GM12874 (cell line): Measurements from ENCODE around the gene COX20.

ENCODE experiments used
- TF ChIP-seq, protein P1 (sequence below): IDR thresholded peaks from 2 replicates; pipeline ENCODE4 v1.5.1; 2011; ENCODE audit warnings: low read depth, mild to moderate bottlenecking, control low read depth, low read length, moderate library complexity; ENCODE audit not compliant: insufficient read depth

The COX20 gene

DNA sequence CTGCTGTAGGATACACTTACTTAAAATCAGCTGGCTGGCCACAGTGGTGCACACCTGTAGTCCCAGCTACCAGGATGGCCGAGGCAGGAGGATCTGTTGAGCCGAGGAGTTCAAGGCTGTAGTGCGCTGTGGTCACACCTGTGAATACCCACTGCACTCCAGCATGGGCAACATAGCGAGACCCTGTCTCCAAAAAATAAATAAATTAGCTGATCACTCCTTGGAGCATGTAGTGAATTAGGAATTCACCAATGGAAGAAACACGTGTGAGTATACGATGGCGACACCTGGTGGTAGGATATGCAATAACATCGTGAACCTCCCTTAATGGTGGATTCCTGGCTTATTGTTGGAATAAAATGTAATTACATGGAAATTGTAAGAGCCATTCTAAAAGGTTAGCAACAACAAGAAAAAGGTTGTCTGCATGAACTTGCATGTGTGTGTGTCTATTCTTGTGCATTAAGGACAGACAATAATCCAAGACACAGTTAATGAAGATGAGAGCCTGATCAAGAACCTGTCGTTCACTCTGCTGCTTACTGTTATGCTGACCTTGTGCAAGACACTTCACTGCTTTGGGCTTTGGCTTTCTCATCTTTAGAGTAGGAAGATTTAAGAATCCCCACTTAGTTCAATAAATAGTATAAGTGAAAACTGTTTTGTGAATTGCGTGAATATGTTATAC, 38.6 kb upstream of the COX20 start:
- TF ChIP-seq, protein P1, sequence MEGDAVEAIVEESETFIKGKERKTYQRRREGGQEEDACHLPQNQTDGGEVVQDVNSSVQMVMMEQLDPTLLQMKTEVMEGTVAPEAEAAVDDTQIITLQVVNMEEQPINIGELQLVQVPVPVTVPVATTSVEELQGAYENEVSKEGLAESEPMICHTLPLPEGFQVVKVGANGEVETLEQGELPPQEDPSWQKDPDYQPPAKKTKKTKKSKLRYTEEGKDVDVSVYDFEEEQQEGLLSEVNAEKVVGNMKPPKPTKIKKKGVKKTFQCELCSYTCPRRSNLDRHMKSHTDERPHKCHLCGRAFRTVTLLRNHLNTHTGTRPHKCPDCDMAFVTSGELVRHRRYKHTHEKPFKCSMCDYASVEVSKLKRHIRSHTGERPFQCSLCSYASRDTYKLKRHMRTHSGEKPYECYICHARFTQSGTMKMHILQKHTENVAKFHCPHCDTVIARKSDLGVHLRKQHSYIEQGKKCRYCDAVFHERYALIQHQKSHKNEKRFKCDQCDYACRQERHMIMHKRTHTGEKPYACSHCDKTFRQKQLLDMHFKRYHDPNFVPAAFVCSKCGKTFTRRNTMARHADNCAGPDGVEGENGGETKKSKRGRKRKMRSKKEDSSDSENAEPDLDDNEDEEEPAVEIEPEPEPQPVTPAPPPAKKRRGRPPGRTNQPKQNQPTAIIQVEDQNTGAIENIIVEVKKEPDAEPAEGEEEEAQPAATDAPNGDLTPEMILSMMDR, result peak; percentile 74

DNA sequence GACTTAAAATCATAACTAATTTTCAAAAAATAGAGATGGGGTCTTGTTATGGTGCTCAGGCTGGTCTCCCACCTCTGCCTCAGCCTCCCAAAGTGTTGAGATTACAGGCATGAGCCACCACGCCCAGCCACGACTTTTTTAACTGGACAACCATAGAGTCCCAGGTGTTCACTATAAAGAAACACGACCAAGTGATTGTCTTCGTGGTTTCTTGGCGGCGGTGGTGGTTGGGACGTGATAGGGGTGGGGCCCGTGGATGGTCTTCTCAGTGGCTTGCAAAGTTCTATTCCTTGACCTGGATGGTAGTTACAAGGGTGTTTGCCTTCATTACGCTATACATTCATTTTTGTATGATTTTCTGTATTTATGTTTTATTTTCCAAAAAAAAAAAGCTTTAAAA, 34.6 kb upstream of the COX20 start:
- TF ChIP-seq, protein P1, result no peak

- TF ChIP-seq, protein P1, result peak; percentile 67
Observed at GRCh38 chr1:244801246-244801645, 34.2 kb upstream of the COX20 start.

- TF ChIP-seq, protein P1, result no peak
Observed at GRCh38 chr1:244802041-244802440, 33.4 kb upstream of the COX20 start.

GRCh38 chr1:244802556-244803239, 32.8 kb upstream of the COX20 start:
- TF ChIP-seq, protein P1, result no peak

DNA sequence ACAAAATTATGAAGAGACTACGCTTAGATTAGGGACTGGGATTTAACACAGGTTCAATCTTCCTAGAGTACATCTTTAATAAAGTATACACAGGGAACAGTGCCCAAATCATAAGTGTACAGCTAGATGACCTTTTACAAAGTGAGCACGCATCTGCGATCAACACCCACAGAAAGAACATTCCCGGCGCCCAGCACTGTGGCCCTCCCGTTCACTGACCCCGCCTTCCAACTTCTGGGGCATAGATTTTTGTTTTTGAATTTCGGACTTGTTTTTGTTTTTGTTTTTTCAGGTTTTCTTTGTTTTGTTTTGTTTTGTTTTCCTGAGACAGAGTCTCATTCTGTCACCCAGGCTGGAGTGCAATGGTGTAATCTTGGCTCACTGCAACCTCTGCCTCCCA, 30.6 kb upstream of the COX20 start:
- TF ChIP-seq, protein P1, result no peak

DNA sequence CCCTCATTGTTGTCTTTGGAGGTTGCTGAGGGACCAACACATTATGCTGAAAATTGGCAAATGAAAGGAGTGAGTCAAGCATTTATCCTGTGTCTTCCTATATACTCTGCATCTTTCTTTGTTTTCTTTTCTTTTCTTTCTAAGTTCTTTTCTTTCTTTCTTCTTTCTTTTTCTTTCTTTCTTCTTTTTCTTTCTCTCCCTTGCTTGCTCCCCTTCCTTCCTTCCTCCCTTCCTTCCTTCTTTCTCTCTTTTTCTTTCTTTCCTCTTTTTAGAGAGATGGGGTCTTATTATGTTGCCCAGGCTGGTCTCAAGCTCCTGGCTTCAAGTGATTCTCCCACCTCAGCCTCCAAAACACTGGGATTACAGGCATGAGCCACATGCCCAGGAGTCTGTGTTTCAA, 28.3 kb upstream of the COX20 start:
- TF ChIP-seq, protein P1, result no peak
